BLaER1 (cell line): ENCODE results near the gene CREM.

ENCODE experiments used
- H3K27ac ChIP-seq: shearing (Covaris generic); formaldehyde crosslinking; 2 replicates; pipeline ENCODE4 v1.8.1; 2022
- H3K27me3 ChIP-seq: shearing (Covaris generic); formaldehyde crosslinking; 2 replicates; pipeline ENCODE4 v1.8.1; 2022
- H3K36me3 ChIP-seq: shearing (Covaris generic); formaldehyde crosslinking; 2 replicates; pipeline ENCODE4 v1.8.1; 2022
- H3K4me1 ChIP-seq: shearing (Covaris generic); formaldehyde crosslinking; 2 replicates; pipeline ENCODE4 v1.8.1; 2022
- H3K4me2 ChIP-seq: shearing (Covaris generic); formaldehyde crosslinking; 2 replicates; pipeline ENCODE4 v1.8.1; 2022
- H3K4me3 ChIP-seq: shearing (Covaris generic); formaldehyde crosslinking; 2 replicates; pipeline ENCODE4 v1.8.1; 2022
- H3K9ac ChIP-seq: shearing (Covaris generic); formaldehyde crosslinking; 2 replicates; pipeline ENCODE4 v1.8.1; 2022
- H3K9me3 ChIP-seq: shearing (Covaris generic); formaldehyde crosslinking; 2 replicates; pipeline ENCODE4 v1.8.1; 2022
- H4K20me1 ChIP-seq: shearing (Covaris generic); formaldehyde crosslinking; 2 replicates; pipeline ENCODE4 v1.8.1; 2022
- Cebpa-rat ChIP-seq: shearing (Covaris generic); IDR thresholded peaks from 2 replicates; pipeline ENCODE4 v1.8.1; 2022

CREM gene

DNA sequence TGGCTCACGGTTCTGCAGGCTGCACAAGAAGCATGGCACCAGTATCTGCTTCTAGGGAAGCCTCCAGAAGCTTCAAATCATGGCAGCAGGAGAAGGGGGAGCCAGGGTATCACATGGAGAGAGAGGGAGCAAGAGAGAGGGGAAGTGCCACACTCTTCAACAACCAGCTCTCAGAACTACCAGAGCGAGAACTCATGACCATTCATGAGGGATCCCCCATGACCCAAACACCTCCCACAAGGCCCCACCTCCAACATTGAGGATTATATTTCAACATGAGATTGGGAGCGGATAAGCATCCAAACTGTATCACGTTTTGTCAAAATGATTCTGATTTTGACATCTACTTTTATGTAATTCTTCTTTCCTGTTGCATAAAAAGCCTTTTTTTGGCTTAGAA, 38.5 kb downstream of the CREM start:
- no peak for TF ChIP-seq Cebpa-rat
- Histone ChIP-seq H3K9ac (no peak overlapping the region), H3K4me3 (no peak overlapping the region), H3K36me3 (no peaks in the 10 kb centered on the region), H3K4me2 (0 out of 2 replicates have a peak overlapping the region, but pooled peaks have one; percentile 43), H3K9me3 (peaks cover 21% of the 10 kb centered on the region), H3K4me1 (peaks cover 11% of the 10 kb centered on the region), H3K27me3 (no peaks in the 10 kb centered on the region), H4K20me1 (no peaks in the 10 kb centered on the region), H3K27ac (no peak overlapping the region)

- Histone ChIP-seq H3K27me3 (no peaks in the 10 kb centered on the region), H3K4me1 (peaks cover 11% of the 10 kb centered on the region), H3K36me3 (no peaks in the 10 kb centered on the region), H3K4me2 (no peak overlapping the region), H3K9ac (no peak overlapping the region), H3K4me3 (no peak overlapping the region), H3K9me3 (peaks cover 21% of the 10 kb centered on the region), H3K27ac (no peak overlapping the region), H4K20me1 (no peaks in the 10 kb centered on the region)
- TF ChIP-seq Cebpa-rat = no peak
Observed at GRCh38 chr10:35165811-35166210, 39.2 kb downstream of the CREM start.

DNA sequence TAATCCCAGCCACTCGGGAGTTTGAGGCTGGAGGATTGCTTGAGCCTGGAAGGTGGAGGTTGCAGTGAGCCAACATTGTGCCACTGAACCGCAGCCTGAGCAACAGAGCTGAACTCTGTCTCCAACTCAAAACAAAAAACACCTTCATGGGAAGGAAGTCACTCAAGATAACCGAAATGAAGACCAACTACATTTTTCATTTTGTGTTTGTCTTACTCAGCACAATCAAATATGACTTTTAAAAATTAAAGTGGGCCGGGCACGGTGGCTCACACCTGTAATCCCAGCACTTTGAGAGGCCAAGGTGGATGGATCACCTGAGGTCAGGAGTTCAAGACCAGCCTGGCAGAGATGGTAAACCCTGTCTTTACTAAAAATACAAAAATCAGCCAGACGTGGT, 40.0 kb downstream of the CREM start:
- peaks cover 21% of the 10 kb centered on the region for H3K9me3 ChIP-seq
- H3K27me3 ChIP-seq = no peaks in the 10 kb centered on the region
- no peak overlapping the region for H3K9ac ChIP-seq
- H4K20me1 ChIP-seq = no peaks in the 10 kb centered on the region
- no peak overlapping the region for H3K4me2 ChIP-seq
- H3K4me1 ChIP-seq = peaks cover 11% of the 10 kb centered on the region
- no peak overlapping the region for H3K27ac ChIP-seq
- H3K4me3 ChIP-seq = no peak overlapping the region
- no peaks in the 10 kb centered on the region for H3K36me3 ChIP-seq
- no peak for TF ChIP-seq Cebpa-rat

DNA sequence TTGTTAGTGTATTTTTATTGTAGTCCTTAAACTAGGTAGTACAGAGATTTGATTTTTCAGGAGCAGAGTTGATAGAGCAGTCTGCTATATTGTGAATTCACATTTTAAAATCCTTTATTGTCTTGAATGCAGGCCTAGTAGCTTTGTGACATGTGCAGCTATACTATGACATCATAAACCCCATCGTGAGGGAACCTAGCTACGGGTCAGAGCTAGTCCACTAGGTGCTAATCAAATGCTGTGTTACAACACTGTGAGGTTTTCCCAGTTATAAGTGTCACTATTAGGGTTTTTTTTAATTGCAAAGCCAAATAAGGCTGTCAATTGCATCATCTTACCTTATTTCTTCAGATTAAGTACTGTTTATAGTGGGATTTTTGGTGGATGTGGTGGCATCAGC, 40.7 kb downstream of the CREM start:
- peaks cover 11% of the 10 kb centered on the region for H3K4me1 ChIP-seq
- no peak for TF ChIP-seq Cebpa-rat
- no peaks in the 10 kb centered on the region for H3K36me3 ChIP-seq
- no peak overlapping the region for H3K27ac ChIP-seq
- no peak overlapping the region for H3K9ac ChIP-seq
- H3K4me2 ChIP-seq = no peak overlapping the region
- no peaks in the 10 kb centered on the region for H4K20me1 ChIP-seq
- H3K4me3 ChIP-seq = no peak overlapping the region
- H3K9me3 ChIP-seq = peaks cover 21% of the 10 kb centered on the region
- no peaks in the 10 kb centered on the region for H3K27me3 ChIP-seq

- Histone ChIP-seq H3K36me3 (no peaks in the 10 kb centered on the region), H3K27ac (no peak overlapping the region), H3K9me3 (peaks cover 9% of the 10 kb centered on the region; the same call in 1 of the 2 replicates), H3K27me3 (no peaks in the 10 kb centered on the region), H4K20me1 (no peaks in the 10 kb centered on the region), H3K4me2 (no peak overlapping the region), H3K4me1 (no peaks in the 10 kb centered on the region), H3K9ac (no peak overlapping the region), H3K4me3 (no peak overlapping the region)
- no peak for TF ChIP-seq Cebpa-rat
Observed at GRCh38 chr10:35172146-35172545, 45.5 kb downstream of the CREM start.

- no peak for TF ChIP-seq Cebpa-rat
- Histone ChIP-seq H3K4me3 (no peak overlapping the region), H3K4me2 (no peak overlapping the region), H4K20me1 (no peaks in the 10 kb centered on the region), H3K9me3 (peaks cover 9% of the 10 kb centered on the region; the same call in 1 of the 2 replicates), H3K27me3 (no peaks in the 10 kb centered on the region), H3K4me1 (no peaks in the 10 kb centered on the region), H3K9ac (no peak overlapping the region), H3K36me3 (no peaks in the 10 kb centered on the region), H3K27ac (no peak overlapping the region)
Observed at GRCh38 chr10:35172574-35172973, 45.9 kb downstream of the CREM start.

DNA sequence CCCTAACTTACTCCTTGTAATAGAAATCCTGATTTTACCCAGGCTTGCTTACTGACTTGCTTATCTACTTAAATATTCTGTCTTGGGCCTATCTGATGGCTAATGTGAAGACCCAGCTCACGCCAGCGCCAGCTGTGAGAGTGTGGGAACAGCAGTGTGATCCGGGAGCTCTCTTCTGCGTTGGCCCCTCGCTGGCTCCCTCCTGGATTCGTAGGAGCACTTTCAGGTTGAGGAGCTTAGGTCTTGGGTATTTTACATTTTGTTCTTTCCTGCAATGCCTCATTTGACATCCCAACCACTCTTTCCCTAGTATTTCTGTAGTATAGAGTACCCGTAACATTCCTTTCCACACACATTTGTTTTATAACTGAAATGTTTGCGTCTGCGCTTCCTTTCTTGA, 51.7 kb downstream of the CREM start:
- Histone ChIP-seq H3K36me3 (no peaks in the 10 kb centered on the region), H3K9ac (no peak overlapping the region), H3K9me3 (no peaks in the 10 kb centered on the region), H3K4me2 (no peak overlapping the region), H3K4me3 (no peak overlapping the region), H3K27me3 (no peaks in the 10 kb centered on the region), H3K4me1 (no peaks in the 10 kb centered on the region), H3K27ac (no peak overlapping the region), H4K20me1 (no peaks in the 10 kb centered on the region)
- TF ChIP-seq Cebpa-rat = no peak

GRCh38 chr10:35182631-35183510, 56.2 kb downstream of the CREM start:
- TF ChIP-seq Cebpa-rat = no peak
- H3K27ac ChIP-seq = no peak overlapping the region
- H3K4me2 ChIP-seq = no peak overlapping the region
- H3K27me3 ChIP-seq = no peaks in the 10 kb centered on the region
- H3K9me3 ChIP-seq = no peaks in the 10 kb centered on the region
- H3K4me3 ChIP-seq = no peak overlapping the region
- H4K20me1 ChIP-seq = no peaks in the 10 kb centered on the region
- no peak overlapping the region for H3K9ac ChIP-seq
- H3K36me3 ChIP-seq = no peaks in the 10 kb centered on the region
- no peaks in the 10 kb centered on the region for H3K4me1 ChIP-seq

DNA sequence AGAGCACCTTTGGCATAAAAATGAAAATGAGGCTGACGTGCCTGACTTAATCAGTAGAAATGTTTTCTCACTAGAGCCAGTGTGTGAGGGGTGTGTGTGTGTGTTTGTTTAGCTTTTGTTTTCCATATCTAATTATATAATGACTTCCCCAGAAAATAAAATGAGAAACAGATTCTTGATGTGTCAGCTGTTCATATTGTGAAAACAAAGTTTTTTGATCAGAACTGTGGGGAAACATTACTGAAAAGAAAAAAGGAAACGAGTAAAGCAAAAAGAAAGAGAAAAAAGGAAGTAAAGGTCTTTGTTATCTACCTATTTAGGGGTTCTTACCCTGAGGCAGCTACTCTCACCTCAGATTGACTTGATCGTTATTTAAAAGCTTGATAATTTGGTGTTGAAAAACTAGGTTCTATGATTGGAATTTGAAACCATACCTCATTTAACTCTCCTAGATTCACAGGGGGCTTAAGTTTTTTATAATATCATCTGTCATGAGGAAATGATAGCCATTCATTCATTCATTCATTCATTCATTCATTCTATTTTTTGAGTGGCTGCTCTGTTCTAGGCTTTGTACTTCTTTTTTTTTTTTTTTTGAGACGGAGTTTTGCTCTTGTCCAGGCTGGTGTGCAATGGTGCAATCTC, 58.0 kb downstream of the CREM start:
- Histone ChIP-seq H4K20me1 (no peaks in the 10 kb centered on the region), H3K4me2 (no peak overlapping the region), H3K27me3 (no peaks in the 10 kb centered on the region), H3K27ac (no peak overlapping the region), H3K4me3 (no peak overlapping the region), H3K36me3 (no peaks in the 10 kb centered on the region), H3K9me3 (no peaks in the 10 kb centered on the region), H3K4me1 (no peaks in the 10 kb centered on the region), H3K9ac (no peak overlapping the region)
- TF ChIP-seq Cebpa-rat = no peak

DNA sequence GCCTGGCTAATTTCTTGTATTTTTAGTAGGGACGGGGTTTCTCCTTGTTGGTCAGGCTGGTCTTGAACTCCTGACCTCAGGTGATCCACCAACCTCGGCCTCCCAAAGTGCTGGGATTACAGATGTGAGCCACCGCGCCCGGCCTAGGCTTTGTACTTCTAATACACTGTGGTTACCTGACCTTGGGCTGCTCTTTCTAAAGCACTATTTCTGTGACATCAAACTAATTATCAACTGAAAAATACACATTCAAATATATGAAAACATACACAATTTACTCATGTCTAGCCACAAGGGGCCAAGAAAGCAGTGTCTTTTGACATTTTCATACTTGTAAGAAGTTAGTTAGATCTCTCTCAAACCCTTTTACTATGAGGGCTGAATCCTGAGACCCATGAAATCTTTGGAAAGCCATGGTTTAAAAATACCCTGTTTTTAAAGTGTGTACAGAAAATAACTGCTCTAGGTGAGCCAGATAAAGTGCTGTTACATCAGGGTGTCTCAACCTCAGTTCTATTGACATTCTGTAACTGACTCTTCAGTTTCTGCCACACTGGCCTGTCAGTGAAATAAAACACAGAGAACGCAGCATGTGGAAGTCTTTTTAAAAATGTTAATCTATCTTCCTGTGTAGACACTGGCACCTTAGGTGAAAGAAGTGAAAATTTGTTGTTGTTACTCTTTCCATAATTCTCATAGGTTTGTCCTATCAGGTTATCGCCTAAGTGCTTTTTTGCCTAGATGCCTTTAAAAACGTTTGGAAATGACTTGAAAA, 58.8 kb downstream of the CREM start:
- Histone ChIP-seq H3K27ac (no peak overlapping the region), H3K9ac (no peak overlapping the region), H3K4me3 (no peak overlapping the region), H3K9me3 (no peaks in the 10 kb centered on the region), H3K27me3 (no peaks in the 10 kb centered on the region), H4K20me1 (no peaks in the 10 kb centered on the region), H3K36me3 (no peaks in the 10 kb centered on the region), H3K4me2 (no peak overlapping the region), H3K4me1 (no peaks in the 10 kb centered on the region)
- TF ChIP-seq Cebpa-rat = no peak
